OCI-LY7 (cell line): ENCODE data around the gene GGCX. TPM values are rescaled to one million over a fixed set of nuclear protein-coding genes. Genes with fewer than 3 reads are reported as not detected.

Experiments used
- BruUV-seq: library from RNA; stranded (reverse); fragments of 400-500 nt; replicated peaks from 2 replicates; lab custom pipeline; 2021; lab: Mats Ljungman, UMichigan
- CTCF ChIA-PET: fragments of 300-600 bp; sonication (Branson Sonifier 250); formaldehyde crosslinking; loops from one replicate; lab custom pipeline; 2022; ENCODE audit warnings: antibody characterized with exemption; ENCODE audit not compliant: unreplicated experiment; lab: Charles Lee
- POLR2A ChIA-PET: fragments of 300-600 bp; sonication (Branson Sonifier 250); formaldehyde crosslinking; loops from one replicate; lab custom pipeline; 2022; ENCODE audit warnings: antibody characterized with exemption; lab: Charles Lee
- DNase-seq: peaks from one replicate; pipeline ENCODE4 v3.0.0-alpha.2; 2015; ENCODE audit warnings: low spot score
- H2AFZ ChIP-seq: fragments of 200-600 bp; sonication (generic), shearing (Covaris generic); 2 replicates; pipeline ENCODE4 v1.6.1; 2014; ENCODE audit warnings: mild to moderate bottlenecking, antibody characterized with exemption, low read length, moderate library complexity
- H3K27ac ChIP-seq: fragments of 200-600 bp; sonication (generic); 2 replicates; pipeline ENCODE4 v1.5.1; 2014; ENCODE audit warnings: mixed run types, low read depth, mild to moderate bottlenecking, moderate library complexity, low read length, inconsistent platforms; ENCODE audit not compliant: poor library complexity, severe bottlenecking
- H3K36me3 ChIP-seq: fragments of 200-600 bp; sonication (generic); 2 replicates; pipeline ENCODE4 v1.6.1; 2014; ENCODE audit warnings: mild to moderate bottlenecking, antibody characterized with exemption, low read length, moderate library complexity, mixed read lengths; ENCODE audit not compliant: insufficient read depth
- H3K4me1 ChIP-seq: fragments of 200-600 bp; sonication (generic); 2 replicates; pipeline ENCODE4 v1.5.1; 2014; ENCODE audit warnings: mild to moderate bottlenecking, low read length; ENCODE audit not compliant: insufficient read depth, poor library complexity, severe bottlenecking
- H3K4me2 ChIP-seq: fragments of 200-600 bp; sonication (generic); 2 replicates; pipeline ENCODE4 v1.6.1; 2014; ENCODE audit warnings: mild to moderate bottlenecking, low read length
- H3K4me3 ChIP-seq: fragments of 200-600 bp; sonication (generic); 2 replicates; pipeline ENCODE4 v1.5.1; 2014; ENCODE audit warnings: mild to moderate bottlenecking, low read depth, low read length; ENCODE audit not compliant: poor library complexity, severe bottlenecking
- H3K79me2 ChIP-seq: fragments of 200-600 bp; sonication (generic); 2 replicates; pipeline ENCODE4 v1.6.1; 2016; ENCODE audit warnings: low read depth, mild to moderate bottlenecking, low read length, moderate library complexity, mixed read lengths; ENCODE audit not compliant: insufficient read depth
- H3K9me2 ChIP-seq: fragments of 200-600 bp; sonication (generic); 2 replicates; pipeline ENCODE4 v1.6.1; 2016; ENCODE audit warnings: mild to moderate bottlenecking, low read length, mixed read lengths; ENCODE audit not compliant: insufficient read depth
- H3K9me3 ChIP-seq: fragments of 200-600 bp; sonication (generic); 2 replicates; pipeline ENCODE4 v1.6.1; 2014; ENCODE audit warnings: mild to moderate bottlenecking, mixed run types, low read length, mixed read lengths
- H4K20me1 ChIP-seq: fragments of 200-600 bp; sonication (generic); 2 replicates; pipeline ENCODE4 v1.6.1; 2014; ENCODE audit warnings: mild to moderate bottlenecking, antibody characterized with exemption, low read length, moderate library complexity, mixed read lengths; ENCODE audit not compliant: insufficient read depth
- CTCF ChIP-seq: fragments of 200-600 bp; sonication (generic); conservative IDR thresholded peaks from 2 replicates; pipeline ENCODE4 v1.5.1; 2014; ENCODE audit warnings: mild to moderate bottlenecking, antibody characterized with exemption, low read length, moderate library complexity, mixed read lengths
- EZH2phosphoT487 ChIP-seq: fragments of 200-600 bp; sonication (generic); IDR thresholded peaks from 2 replicates; pipeline ENCODE4 v1.6.1; 2018; ENCODE audit warnings: low read depth, borderline replicate concordance, mild to moderate bottlenecking, mixed run types, antibody characterized with exemption, low read length, moderate library complexity, mixed read lengths
- intact Hi-C: fragments of 100-400 bp; cut with micrococcal nuclease; formaldehyde crosslinking; loops from one replicate; pipeline ENCODE4 v1.10.0; 2022; ENCODE audit not compliant: unreplicated experiment
- total RNA-seq, 2 experiments: library from RNA; depleted of rRNA in 1 of 2; stranded (reverse); fragments of >200 nt in 1 of 2; shearing (Covaris generic) in 1 of 2; gene quantifications; 2 replicates each; pipeline ENCODE4 v1.2.3, GENCODE V29; 2014 to 2022

GGCX gene
- total RNA-seq, 2 experiments from 2014 or later: 32.5 to 33.3 TPM

- CTCF ChIA-PET: no interaction called here
- no peaks in the 10 kb centered on the region for H3K79me2 ChIP-seq
- BruUV-seq: no TSS peak
- peak; percentile 53 for TF ChIP-seq CTCF
- TF ChIP-seq EZH2phosphoT487: no peak
- H3K9me3 ChIP-seq: no peaks in the 10 kb centered on the region
- no peaks in the 10 kb centered on the region; the same call in 1 of the 2 replicates for H4K20me1 ChIP-seq
- H3K27ac ChIP-seq: no peak within 1 kb of the TSS
- POLR2A ChIA-PET: interaction anchor here (0.5 kb wide), 1 partner anchor 16 kb away, joined by 3 read pairs; no protein-coding TSS in a partner anchor
- peak; percentile 92 for DNase-seq
- H2AFZ ChIP-seq: peak within 1 kb of the TSS; percentile 63
- peak within 1 kb of the TSS; percentile 71 for H3K4me2 ChIP-seq
- no peaks in the 10 kb centered on the region for H3K9me2 ChIP-seq
- H3K4me1 ChIP-seq: peaks cover 19% of the 10 kb centered on the region
- peaks cover 16% of the 10 kb centered on the region for H3K36me3 ChIP-seq
- peak within 1 kb of the TSS; percentile 72 for H3K4me3 ChIP-seq
- intact Hi-C loops: loop anchor here (2.0 kb wide), 2 partner anchors 24 to 42 kb away; partner anchors contain the start of gene GGCX
Measured at GRCh38 chr2:85602476-85603234, 41.4 kb upstream of the GGCX start, which contains the start of gene TMEM150A. TMEM150A (minus strand) TSS chr2:85602698; CDS start chr2:85601948, 750 bp downstream.

DNA sequence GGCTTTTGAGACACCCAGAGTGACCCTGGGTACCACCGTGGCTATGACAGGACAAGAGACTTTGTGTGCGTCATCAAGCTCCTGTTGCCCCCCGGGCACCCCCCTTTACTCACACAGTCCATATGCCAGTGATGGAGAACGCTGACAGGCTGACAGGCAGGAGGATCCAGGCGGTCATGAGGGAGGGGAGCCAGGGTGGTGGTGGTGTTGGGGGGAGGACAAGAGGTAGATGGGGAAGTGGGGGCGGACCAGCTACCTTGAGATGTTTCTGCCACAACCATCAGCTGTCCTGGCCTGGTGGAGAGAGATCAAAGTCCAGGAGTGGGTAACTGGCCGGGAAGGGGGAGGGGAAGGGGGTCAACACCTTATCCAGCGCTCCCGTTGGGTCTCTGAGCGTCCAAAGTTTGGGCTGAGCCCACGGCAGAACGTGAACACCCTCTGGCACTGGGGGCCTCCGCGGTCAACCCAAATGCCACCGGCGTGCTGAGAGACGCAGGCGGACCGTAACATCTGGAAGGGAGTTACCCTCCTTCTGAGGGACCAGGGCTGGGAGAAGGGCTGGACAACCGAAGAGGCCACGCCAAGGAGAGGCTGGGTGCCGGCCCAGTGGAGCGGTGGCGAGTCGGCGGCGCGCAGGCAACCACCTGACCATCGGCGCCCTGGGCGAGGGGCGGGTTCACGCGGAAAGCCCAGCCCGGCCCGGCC is 40.6 kb upstream of the GGCX start:
- ChIA-PET POLR2A (interaction anchor here (0.7 kb wide), 1 partner anchor 11 kb away, joined by 3 read pairs; no protein-coding TSS in a partner anchor), CTCF (no interaction called here)
- intact Hi-C loops: loop anchor here (2.0 kb wide), 2 partner anchors 23 to 41 kb away; partner anchors contain the start of gene GGCX
- Histone ChIP-seq H3K27ac (no peak overlapping the region), H3K4me2 (peak overlapping the region; percentile 71), H3K4me1 (peaks cover 19% of the 10 kb centered on the region), H3K36me3 (peaks cover 18% of the 10 kb centered on the region), H2AFZ (no peak overlapping the region), H3K4me3 (peak overlapping the region; percentile 72), H4K20me1 (no peaks in the 10 kb centered on the region; the same call in 1 of the 2 replicates), H3K9me3 (no peaks in the 10 kb centered on the region), H3K9me2 (no peaks in the 10 kb centered on the region), H3K79me2 (no peaks in the 10 kb centered on the region)
- DNase-seq: no peak
- no peak for TF ChIP-seq EZH2phosphoT487
- TF ChIP-seq CTCF: no peak
- BruUV-seq: no TSS peak
